Measurements from ENCODE around the gene TMC5. TPM values are rescaled to one million over a fixed set of nuclear protein-coding genes. Genes with fewer than 3 reads are reported as not detected.
A peak's percentile ranks its signal among the peaks of the same experiment; 100 is the strongest.

Gene TMC5
- total RNA-seq, 1 donor from 2014 or later = 0.32 TPM

GRCh38 chr16:19524616-19525384 lies 107.1 kb downstream of the TMC5 start:
- Histone ChIP-seq H3K9me3 (ENCODE audit: low read depth) (no peaks in the 10 kb centered on the region), H3K4me3 (peak overlapping the region; percentile 93), H3F3A (ENCODE audit: low read depth) (peaks cover 11% of the 10 kb centered on the region), H3K27ac (no peak overlapping the region), H3K4me2 (peak overlapping the region; percentile 97), H3K4me1 (peaks cover 20% of the 10 kb centered on the region), H3K36me3 (peaks cover 7% of the 10 kb centered on the region), H2AFZ (replicated peaks) (peak overlapping the region; percentile 86), H3K27me3 (no peaks in the 10 kb centered on the region), H3K9ac (peak overlapping the region; percentile 53), H4K20me1 (ENCODE audit: low read depth) (no peaks in the 10 kb centered on the region), H3K79me2 (ENCODE audit: low read depth) (peaks cover 58% of the 10 kb centered on the region)
- Mint-ChIP-seq H3K4me1 (peaks cover 47% of the 10 kb centered on the region), H3K27me3 (ENCODE audit: insufficient read depth, low read depth) (no peaks in the 10 kb centered on the region), H3K27ac (peak overlapping the region; percentile 51), H3K36me3 (peaks cover 11% of the 10 kb centered on the region), H3K9me3 (no peaks in the 10 kb centered on the region), H3K4me3 (peak overlapping the region; percentile 99)
- TF ChIP-seq EZH2 (IDR thresholded peaks at IDR 0.05) (no peak), EZH2phosphoT487 (IDR thresholded peaks at IDR 0.05) (no peak)
- TF ChIP-seq, protein P1, sequence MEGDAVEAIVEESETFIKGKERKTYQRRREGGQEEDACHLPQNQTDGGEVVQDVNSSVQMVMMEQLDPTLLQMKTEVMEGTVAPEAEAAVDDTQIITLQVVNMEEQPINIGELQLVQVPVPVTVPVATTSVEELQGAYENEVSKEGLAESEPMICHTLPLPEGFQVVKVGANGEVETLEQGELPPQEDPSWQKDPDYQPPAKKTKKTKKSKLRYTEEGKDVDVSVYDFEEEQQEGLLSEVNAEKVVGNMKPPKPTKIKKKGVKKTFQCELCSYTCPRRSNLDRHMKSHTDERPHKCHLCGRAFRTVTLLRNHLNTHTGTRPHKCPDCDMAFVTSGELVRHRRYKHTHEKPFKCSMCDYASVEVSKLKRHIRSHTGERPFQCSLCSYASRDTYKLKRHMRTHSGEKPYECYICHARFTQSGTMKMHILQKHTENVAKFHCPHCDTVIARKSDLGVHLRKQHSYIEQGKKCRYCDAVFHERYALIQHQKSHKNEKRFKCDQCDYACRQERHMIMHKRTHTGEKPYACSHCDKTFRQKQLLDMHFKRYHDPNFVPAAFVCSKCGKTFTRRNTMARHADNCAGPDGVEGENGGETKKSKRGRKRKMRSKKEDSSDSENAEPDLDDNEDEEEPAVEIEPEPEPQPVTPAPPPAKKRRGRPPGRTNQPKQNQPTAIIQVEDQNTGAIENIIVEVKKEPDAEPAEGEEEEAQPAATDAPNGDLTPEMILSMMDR (IDR thresholded peaks at IDR 0.05) = no peak
- DNase-seq (ENCODE audit: low spot score) = peak; percentile 25

GRCh38 chr16:19525385-19525723 lies 107.7 kb downstream of the TMC5 start:
- H3K27me3 Mint-ChIP-seq (ENCODE audit: insufficient read depth, low read depth) = no peaks in the 10 kb centered on the region
- Histone ChIP-seq H3K79me2 (ENCODE audit: low read depth) (peaks cover 52% of the 10 kb centered on the region), H3K27me3 (no peaks in the 10 kb centered on the region), H3K4me3 (peak overlapping the region; percentile 93), H3F3A (ENCODE audit: low read depth) (peaks cover 11% of the 10 kb centered on the region), H3K4me2 (peak overlapping the region; percentile 97), H3K27ac (no peak overlapping the region), H3K9ac (peak overlapping the region; percentile 53), H4K20me1 (ENCODE audit: low read depth) (no peaks in the 10 kb centered on the region), H3K36me3 (peaks cover 7% of the 10 kb centered on the region), H3K9me3 (ENCODE audit: low read depth) (no peaks in the 10 kb centered on the region), H2AFZ (replicated peaks) (peak overlapping the region; percentile 86), H3K4me1 (peaks cover 20% of the 10 kb centered on the region)
- H3K36me3 Mint-ChIP-seq = peaks cover 11% of the 10 kb centered on the region
- DNase-seq (ENCODE audit: low spot score) = no peak
- H3K4me1 Mint-ChIP-seq = peaks cover 42% of the 10 kb centered on the region
- H3K27ac Mint-ChIP-seq = no peak overlapping the region
- TF ChIP-seq EZH2 (IDR thresholded peaks at IDR 0.05) = no peak
- TF ChIP-seq, protein P1 (IDR thresholded peaks at IDR 0.05) = no peak
- TF ChIP-seq EZH2phosphoT487 (IDR thresholded peaks at IDR 0.05) = no peak
- H3K4me3 Mint-ChIP-seq = peak overlapping the region; percentile 99
- no peaks in the 10 kb centered on the region for H3K9me3 Mint-ChIP-seq

DNA sequence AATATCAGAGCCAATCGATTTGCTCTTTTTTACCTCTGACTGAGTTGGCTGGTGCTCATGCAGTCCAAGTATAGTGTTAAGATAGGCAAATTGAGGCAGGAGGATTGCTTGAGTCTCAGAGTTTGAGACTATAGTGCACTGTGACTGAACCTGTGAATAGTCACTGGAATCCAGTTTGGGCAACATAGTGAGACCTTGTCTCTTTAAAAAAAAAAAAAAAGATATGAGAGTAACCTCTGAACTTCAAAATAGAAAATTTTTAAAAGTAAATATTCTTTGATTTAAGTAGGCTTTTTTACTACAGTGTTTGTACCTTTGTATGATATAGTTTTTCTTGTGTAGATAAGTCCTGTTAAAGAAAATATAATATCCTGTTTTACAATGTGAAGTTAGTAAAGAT lies 109.5 kb downstream of the TMC5 start:
- Histone ChIP-seq H3K79me2 (ENCODE audit: low read depth) (peaks cover 39% of the 10 kb centered on the region), H3F3A (ENCODE audit: low read depth) (peaks cover 11% of the 10 kb centered on the region), H3K9me3 (ENCODE audit: low read depth) (no peaks in the 10 kb centered on the region), H3K4me1 (peaks cover 20% of the 10 kb centered on the region), H3K4me2 (no peak overlapping the region), H3K36me3 (peaks cover 13% of the 10 kb centered on the region), H2AFZ (replicated peaks) (no peak overlapping the region), H3K9ac (no peak overlapping the region), H3K4me3 (no peak overlapping the region), H3K27me3 (no peaks in the 10 kb centered on the region), H4K20me1 (ENCODE audit: low read depth) (no peaks in the 10 kb centered on the region), H3K27ac (no peak overlapping the region)
- Mint-ChIP-seq H3K36me3 (peaks cover 15% of the 10 kb centered on the region), H3K9me3 (no peaks in the 10 kb centered on the region), H3K27me3 (ENCODE audit: insufficient read depth, low read depth) (no peaks in the 10 kb centered on the region), H3K4me1 (peaks cover 30% of the 10 kb centered on the region), H3K27ac (no peak overlapping the region), H3K4me3 (no peak overlapping the region)
- DNase-seq (ENCODE audit: low spot score) = no peak
- TF ChIP-seq EZH2 (IDR thresholded peaks at IDR 0.05) (no peak), EZH2phosphoT487 (IDR thresholded peaks at IDR 0.05) (no peak)
- TF ChIP-seq, protein P1 (IDR thresholded peaks at IDR 0.05) = no peak

All from neural progenitor cell (in vitro differentiated cells).